Fibroblast of skin of right biceps (primary cell): Measurements from ENCODE around the gene SMYD3.

Experiments
- DNase-seq: peaks from one replicate; pipeline ENCODE4 v3.0.0-alpha.2; 2013

SMYD3 gene

DNA sequence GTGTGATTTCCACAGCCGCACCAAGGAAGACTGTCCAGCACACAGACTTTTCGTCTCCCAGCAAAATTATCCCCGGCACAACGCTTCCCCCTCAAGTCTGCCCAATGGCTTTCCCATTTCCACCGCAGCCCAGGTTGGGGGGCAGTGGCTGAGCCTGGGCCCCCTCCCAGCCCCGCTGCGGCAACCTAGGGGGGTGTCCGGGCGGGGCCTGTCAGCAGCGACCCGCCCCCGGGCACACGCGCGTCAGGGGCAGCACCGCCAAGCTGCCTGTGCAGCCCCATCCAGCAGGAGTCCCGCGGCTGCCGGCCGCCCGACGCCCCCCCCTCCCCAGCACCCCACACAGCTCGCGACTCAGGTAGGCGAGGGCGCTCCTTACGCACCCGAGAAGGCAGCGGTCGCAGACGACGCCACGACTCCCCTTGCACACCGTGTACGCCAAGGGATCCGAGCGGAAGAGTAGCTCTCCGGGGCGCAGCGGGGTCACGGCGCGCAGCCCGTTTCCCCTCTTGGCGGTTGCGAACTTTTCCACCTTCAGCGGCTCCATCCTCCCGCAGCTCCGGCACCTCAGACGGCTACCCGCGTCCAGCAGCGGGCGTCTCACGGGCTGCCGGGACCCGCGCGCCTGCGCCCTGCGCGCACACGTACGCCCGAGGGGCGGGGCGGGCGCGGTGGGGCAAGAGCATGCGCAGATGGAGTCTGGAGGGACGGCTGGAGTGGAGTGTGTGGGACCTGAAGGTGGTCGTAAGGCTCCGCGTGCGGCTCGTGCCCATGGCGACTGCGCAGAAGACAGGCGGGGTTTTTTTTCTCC lies at the start of gene SMYD3:
Gene SMYD3, minus strand, starts transcription at position 606 of the 808 bp plus-strand sequence.
- peak; percentile 80 for DNase-seq

DNA sequence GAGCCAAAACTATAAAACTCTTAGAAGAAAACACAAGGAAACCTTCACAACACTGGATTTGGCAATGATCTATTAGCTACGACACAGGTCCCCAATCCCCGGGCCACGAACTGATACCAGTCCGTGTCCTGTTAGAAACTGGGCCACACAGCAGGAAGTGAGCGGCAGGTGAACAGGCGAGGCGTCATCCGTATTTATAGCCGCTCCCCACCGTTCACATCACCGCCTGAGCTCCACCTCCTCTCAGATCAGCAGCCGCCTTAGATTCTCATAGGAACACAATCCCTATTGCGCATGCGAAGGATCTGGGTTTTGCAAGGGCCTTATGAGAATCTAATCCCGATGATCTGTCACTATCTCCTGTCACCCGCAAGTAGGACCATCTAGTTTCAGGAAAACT lies 47.1 kb upstream of the SMYD3 start:
- no peak for DNase-seq

DNA sequence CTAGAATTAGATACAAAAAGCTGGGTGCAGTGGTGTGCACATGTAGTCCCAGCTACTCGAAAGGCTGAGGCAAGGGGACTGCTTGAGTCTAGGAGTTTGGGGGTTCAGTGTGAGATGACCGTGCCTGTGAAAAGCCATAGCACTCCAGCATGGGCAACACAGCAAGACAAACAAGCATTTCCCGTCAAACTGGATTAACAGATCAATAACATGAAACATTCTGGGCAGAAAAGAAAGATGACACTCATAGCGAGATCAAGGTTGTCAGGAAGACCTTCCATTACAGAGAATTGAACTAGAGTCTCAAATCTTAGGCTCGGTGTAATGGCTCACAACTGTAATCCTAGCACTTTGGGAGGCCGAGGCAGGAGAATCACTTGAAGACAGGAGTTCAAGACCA lies 45.0 kb upstream of the SMYD3 start:
- DNase-seq, result no peak

DNA sequence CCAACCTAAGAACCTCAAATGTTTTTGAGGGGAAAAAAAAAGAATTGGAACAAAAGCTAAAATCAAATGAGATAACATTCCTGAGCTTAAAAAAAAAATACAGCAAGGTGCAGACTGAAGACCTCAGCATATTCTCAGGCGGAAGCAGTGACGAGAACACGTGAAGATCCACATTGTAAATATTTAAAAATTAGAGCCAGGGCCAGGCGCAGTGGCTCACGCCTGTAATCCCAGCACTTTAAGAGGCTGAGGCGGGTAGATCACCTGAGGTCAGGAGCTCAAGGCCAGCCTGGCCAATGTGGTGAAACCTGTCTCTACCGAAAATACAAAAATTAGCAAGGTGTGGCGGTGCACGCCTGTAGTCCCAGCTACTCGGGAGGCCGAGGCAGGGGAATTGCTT lies 43.3 kb upstream of the SMYD3 start:
- no peak for DNase-seq

DNA sequence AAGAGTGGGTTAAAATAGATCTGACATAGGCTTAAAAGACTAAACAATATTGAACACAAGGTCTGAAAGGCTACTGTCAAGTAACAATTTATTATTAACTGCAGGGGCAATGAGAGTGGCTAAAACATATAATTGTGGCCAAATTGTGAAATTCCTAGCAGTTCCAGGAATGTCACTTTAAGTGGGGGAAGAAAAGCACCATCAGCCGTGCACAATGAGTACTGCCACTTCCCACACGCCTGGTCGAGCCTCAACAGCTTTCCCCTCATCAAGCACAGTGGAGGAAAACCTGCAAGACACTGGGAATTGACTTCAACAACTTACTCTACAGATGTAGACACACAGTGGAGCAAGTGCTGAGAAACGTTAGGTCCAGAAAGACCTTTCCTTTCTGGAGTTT lies 42.6 kb upstream of the SMYD3 start:
- DNase-seq, result no peak

DNA sequence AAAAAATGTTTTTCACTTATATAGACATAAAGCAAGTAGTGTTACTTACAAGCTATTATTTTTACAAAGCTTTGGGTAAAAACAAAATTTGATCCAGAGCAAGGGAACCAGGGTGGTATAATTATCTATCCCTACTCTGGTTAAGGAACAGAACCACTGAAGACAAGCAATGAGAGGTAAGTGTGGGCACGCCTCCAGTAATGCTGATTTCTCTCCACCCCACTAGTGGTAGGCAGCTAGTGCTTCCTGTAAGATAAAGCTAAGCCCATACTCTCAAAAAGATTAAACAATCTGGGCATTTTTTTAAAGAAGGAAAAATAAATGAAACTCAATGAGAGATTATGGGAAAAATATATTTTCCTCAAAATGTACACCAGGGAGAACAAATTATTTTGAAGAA lies 36.9 kb upstream of the SMYD3 start:
- DNase-seq, result no peak

DNA sequence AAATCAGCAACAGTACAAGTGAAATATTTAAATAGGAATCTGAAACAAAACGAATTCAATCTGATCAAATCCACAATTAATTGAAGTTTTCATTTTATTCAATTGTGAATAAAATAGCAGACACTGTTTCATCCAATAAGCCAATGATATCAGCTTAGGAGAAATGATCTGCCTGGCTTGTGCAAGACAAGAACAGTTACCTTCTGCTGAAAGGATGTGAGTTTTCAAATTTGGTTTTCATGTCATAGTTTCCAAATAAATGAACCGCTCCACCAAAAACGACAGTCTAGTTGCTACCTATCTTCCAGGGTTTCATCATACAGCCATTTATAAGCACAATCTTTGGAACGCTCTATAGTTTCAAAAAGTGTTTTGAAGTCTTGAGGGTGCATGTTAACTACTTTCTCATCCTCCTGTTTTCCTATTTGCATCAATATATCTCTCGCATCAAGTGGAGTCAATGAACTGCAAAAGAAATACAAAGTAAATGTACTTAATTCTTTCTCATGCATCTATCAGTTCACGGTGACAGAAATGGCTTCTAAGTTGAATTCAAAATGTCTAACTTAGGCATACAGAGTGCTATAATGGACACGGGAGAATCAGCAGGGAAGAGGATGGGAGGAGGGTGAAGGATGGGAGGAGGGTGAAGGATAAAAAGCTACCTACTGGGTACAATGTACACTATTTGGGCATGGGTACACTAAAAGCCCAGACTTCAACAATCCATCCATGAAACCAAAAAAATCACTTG lies 33.8 kb upstream of the SMYD3 start:
- no peak for DNase-seq

DNA sequence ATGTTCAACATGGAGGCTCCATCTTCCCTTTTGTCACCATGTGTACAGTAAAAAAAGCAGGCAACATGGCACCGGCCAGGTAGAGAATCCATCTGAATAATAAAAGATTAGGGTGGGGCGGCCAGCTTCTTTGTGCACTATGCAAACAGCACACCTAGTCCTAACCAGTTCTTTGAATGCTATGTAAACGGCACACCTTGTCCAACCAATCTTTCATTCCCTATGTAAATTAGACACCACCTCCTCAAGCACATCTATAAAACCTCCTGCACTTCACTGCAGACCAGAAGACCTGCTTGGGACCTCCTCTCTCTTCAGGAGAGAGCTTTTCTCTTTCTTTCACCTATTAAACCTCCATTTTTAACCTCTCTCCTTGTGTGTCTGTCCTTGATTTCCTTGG lies 30.8 kb upstream of the SMYD3 start:
- DNase-seq, result no peak

DNA sequence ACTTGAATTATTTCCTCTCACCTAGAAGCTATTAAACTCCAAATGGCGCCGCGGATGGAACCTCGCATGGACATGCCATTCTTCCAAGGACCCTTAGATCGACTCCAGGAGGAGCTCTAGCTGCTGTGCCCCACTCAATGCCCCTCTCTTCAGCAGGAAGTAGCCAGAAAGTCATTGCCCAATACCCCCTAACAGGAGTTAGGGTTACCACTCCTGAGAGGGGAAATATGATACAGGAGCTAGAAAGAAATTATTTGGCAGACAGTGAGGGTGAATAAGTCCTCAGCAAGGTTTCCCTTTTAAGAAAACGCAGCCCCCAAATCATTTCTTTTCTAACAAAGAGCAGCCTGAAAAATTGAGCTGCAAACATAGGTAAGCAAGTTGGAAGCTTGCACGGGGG lies 30.4 kb upstream of the SMYD3 start:
- DNase-seq, result no peak

DNA sequence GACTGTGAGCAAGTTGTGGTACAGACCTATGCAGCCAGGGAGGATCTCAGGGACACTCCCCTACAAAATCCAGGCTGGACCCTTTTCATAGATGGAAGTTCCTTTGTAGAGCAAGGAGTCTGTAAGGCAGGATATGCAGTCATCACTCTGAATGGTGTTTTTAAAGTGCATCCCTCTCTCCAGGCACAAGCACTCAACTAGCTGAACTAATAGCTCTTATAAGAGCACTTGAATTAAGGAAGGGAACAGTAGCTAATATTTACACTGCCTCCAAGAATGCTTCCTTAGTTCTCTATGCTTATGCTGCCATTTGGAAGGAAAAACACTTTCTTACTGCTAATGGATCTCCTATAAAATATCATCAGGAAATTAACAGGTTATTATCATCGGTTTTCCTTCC lies 27.0 kb upstream of the SMYD3 start:
- DNase-seq, result no peak

DNA sequence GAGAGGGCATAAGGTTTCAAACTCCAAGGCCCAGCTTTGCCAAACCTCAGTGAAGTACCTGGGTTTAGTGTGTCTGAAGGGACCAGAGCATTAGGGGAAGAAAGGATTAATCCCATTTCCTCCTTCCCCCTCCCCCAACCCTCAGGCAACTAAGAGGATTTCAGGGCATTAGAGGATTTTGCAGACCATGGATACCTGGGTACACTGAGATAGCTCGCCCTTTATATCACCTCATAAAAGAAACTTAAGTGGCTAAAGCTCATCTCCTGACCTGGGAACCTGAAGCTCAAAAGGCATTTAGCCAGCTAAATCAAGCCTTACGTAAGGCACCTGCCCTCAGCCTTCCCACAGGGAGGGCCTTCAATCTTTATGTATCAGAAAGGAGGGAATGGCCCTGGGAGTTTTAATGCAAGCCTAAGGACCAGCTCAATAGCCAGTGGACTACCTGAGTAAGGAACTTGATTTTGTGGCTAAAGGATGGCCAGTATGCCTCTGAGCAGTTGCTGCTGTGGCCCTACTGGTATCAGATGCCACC lies 26.4 kb upstream of the SMYD3 start:
- DNase-seq, result no peak

DNA sequence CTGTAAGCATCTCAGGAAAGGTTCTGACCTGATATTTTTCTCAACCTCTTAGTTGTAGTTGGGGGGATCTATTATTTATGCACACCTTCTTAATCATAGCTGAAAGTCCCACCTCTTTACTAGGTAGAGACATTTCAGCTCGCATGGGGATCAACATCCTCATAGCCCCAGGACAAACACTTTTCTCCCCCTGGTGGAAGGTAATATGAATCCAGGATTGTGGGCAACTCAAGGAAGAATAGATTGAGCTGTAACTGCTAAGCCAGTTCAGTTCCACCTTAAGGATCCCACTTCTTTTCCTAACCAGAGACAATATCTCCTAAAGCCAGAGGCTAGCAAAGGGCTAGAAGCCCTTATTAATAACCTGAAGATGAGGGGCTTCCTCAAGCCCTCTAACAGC lies 25.4 kb upstream of the SMYD3 start:
- DNase-seq, result no peak

DNA sequence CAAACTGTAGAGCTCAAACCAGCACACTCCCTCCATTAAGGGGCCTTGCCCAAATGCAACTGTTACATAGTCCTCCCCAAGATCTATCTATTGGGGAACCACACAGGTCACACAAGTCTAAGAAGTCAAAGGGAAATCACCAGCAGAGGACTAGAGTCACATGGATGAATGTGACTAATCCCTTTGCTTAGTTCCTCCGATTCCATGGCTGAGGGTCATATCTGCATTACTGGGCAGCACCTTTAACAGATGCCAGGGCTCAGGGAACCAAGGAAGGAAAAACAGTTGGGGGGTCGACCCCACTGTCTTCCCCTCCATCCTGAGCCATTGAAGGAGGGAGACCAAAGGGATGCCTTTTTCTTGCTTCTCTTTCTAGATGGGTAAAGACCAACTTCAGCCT lies 23.4 kb upstream of the SMYD3 start:
- DNase-seq, result no peak

DNA sequence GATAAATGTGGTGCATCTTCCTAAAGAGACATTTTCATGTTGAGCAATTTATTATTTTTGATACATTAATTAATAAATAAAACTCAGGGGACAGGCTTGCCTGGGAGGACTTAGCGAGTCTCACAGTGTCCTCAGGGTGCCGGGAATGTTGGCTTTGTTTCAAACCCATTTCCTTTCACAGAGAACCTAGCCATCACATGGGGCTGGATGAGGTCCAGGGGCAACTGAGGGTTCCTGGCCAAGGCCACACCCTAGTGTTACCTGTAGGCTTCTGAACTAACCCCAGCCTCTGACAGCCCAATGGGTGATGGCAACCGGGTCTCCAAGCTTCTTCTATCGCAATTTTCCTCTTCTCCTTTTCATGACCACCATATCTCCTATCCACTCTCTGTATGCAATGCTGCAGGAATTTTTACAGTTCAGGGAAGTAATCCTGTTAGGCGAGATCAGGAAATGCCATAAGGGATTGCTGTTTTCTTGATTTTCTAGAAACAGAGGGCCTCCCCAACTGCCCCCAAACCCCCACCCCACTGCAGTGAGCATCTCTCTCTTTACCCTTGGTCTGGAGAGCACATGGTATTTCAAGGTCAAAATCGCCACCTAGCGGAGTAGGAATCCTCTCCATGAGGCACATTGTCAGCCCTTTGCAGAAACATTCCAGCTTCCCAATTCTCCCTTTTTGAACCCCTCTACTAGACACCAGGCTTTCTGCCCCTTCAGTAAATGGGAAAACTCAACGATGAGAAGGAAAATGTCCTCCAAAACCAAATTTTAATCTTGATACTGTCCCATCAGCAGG lies 22.1 kb upstream of the SMYD3 start:
- no peak for DNase-seq

DNA sequence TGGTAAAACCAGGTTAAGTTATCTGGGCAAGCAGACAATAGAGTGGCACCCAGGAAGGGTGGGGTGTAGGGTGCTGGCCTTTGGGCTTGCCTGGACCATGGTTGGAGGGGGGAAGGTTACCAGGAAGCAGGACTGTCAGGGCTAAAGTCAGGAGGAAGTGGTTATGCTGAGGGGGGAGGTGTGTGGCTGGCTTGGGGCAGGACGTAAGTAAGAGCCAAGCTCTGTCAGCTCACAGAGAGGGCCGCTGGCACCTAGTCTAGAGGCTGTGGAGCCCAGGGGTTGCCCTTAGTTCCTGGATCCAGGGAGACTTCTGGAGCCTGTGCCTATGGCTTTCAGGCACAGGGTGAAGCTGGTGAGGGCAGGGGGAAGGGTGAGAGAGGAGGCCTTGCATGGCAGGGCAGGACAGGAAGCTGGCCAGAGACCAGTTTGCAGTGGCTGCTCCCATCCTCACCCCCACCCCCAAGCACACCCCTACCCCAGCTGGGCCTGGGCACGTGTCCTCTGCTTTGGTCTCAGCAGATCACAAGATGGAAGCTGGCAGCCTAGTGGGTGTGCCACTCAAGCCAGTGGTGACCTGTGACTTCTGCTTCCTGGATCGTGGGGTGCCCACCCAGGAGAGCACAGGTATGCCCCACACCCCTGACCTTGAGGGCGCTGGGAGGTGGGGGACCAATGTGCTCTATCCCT lies 20.5 kb upstream of the SMYD3 start:
- DNase-seq, result peak; percentile 6

DNA sequence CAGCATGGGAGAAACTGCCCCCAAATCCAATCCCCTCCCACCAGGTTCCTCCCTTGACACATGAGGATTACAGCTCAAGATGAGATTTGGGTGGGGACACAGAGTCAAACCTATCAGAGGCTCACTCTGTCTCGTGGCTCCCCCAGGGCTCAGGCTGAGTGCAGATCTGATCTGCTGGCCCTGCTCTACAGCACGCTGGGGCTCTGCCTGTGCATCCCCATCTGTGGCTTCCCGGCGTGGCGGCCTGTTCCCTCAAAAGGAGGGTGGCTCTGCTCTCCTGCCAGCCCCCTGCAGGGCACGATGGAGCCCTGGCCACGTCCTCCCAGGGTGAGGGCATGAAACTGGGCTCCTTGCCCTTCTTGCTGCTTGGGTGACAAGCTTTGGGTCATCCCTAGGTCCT lies 19.8 kb upstream of the SMYD3 start:
- no peak for DNase-seq

DNA sequence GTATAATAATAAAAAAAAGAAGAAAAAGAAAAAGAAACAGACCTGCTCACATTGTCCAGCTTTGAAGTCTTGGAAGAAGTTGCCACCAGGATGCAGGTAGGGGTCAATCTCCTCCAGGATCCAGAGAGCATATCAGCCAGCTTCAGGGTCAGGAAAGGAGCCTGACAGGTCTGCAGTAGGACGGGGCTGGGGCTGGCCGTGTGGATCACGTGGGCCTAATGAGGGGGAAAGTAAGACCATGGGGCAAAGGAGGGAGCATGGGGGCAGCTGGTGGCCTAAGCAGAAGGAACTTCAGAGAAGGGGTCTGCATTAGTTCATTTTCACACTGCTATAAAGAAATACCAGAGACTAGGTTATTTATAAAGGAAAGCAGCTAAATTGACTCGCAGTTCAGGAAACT lies 19.3 kb upstream of the SMYD3 start:
- no peak for DNase-seq

DNA sequence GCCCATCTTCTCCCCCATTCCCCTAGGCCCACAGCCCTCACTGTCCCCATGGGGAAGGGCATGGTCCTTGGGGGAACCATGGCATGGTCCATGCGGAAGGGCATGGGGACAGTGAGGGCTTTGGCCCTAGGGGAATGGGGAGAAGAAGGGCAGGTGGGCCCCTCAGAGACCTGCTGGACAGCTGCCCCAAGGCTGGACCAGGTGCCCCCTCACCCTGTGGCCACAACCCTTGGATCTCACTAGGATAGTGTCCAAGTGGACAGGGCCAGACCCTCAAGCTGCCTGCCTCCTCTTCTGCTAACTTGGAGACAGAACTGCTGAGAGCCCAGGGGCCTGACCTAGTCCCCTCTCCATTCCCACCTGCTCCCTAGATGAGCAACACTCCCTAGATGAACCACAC lies 12.4 kb upstream of the SMYD3 start:
- DNase-seq, result no peak

DNA sequence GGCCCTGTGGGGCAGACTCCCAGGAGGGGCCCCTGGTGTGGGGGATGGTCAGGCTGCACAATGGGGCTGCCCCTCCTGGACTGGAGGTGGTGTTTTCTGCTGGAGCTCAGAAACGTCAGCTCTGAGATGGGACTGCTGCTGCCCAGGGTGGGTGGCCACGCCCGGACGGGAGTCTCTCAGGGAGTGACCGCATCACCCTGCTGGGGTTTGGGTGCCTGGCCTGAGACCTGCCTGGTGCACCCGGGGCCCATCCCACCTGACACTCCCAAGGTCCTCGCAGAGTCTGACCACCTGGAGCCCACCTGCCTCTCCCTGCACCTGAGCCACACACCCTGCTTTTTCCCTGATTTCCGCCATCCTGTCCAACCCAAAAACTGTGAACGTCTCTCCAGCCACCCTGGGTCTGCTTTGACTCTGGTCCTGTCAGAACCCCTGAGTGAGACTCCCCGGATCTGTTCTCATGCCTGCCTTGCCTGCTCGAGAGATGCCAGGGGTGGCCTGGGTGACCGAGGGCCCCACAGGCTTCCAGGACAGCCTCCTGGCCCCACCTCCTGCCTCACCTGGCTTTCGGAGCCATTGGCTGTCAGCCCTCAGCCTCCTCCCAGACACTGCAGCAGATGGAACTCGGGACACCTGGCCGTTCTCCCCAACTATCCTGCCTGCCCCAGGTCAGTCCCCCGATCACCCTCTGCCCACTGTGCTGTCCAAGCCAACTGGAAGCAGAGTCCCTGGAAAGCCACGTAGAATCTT lies 11.6 kb upstream of the SMYD3 start:
- DNase-seq, result no peak

DNA sequence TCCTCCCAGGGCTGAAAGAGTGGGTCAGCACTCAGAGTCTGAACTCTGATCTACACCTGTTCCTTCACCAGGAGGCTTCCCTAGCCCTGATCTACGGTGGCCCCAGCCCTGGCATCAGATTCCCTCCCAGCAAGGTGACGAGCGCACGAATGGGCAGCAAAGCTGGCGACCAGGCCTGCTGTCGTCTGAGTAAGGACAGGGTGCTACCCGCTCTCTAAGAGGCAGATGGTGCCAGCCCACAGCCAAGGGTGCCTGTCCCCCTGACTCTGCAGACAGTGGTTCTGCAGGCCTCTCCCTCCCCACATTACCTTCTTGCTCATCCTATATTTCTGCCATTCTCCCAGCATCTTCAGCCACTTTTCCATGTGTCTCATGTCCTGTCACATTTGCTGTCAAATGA lies 10.3 kb upstream of the SMYD3 start:
- no peak for DNase-seq

DNA sequence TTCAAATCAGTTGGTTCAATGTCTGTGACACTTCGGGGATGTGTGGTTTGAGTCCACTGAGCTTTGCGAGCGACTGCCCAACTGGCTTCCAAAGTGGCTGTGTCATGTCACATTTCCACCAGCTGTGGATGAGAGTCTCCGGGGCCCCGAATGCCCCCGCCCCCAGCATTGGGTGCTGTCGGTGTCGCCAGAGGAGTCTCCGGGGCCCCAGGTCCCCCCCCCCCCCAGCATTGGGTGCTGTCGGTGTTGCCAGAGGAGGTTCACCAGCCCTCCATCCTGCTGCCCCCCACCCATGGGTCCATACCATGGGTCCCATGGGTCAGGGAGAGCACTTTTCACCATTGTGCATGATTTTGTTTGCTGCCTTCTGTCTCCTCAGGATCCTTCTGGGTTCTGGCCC lies 9.0 kb upstream of the SMYD3 start:
- DNase-seq, result no peak

DNA sequence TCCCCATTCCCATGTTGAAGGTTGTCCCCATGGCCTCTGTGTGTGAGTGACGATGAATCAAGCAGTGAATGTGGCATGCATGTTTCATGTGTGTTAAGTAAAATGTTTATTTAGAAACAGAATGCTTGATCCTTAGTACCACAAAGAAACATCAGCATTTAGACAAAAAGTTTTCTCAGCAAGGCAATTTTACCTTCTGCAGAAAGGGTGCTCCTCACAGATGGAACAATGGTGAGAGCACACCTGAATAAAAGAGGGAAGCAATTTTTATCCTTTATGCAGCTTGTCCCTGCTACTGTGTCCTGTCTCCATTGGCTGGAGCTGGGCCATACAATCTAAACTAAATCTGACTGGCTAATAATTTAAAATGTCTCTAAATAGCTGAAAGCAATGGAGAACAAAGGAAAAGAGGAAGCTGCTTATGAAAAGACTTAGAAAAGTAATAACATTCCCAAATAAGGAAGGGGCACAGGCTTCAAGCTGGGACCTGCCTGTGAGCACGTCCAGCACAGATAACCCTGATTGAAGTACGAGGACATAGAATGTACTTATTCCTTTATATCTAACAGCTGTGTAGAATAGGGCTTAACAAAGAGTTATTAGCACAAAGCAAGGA lies 8.4 kb upstream of the SMYD3 start:
- no peak for DNase-seq
